Neural progenitor cell (in vitro differentiated cells): ENCODE measurements around the gene SURF2. TPM values are rescaled to one million over a fixed set of nuclear protein-coding genes. Genes with fewer than 3 reads are reported as not detected.

Experiments used
- DNase-seq: peaks from one replicate; pipeline ENCODE4 v3.0.0-alpha.2; 2016; ENCODE audit warnings: low spot score
- H2AFZ ChIP-seq: fragments of 200-600 bp; sonication (generic); replicated peaks from 2 replicates; pipeline ENCODE4 v1.6.1; 2016; ENCODE audit warnings: antibody characterized with exemption
- H3F3A ChIP-seq: fragments of 200-600 bp; sonication (generic); 2 replicates; pipeline ENCODE4 v1.6.1; 2016; ENCODE audit warnings: antibody characterized with exemption, low read depth
- H3K27ac ChIP-seq: fragments of 200-600 bp; sonication (generic); 2 replicates; pipeline ENCODE4 v1.5.1; 2016; ENCODE audit warnings: mild to moderate bottlenecking
- H3K27me3 ChIP-seq: fragments of 200-600 bp; sonication (generic); 2 replicates; pipeline ENCODE4 v1.6.1; 2016; ENCODE audit warnings: mild to moderate bottlenecking, moderate library complexity
- H3K36me3 ChIP-seq: fragments of 200-600 bp; sonication (generic); 2 replicates; pipeline ENCODE4 v1.5.1; 2016
- H3K4me1 ChIP-seq: fragments of 200-600 bp; sonication (generic); 2 replicates; pipeline ENCODE4 v1.6.1; 2016; ENCODE audit warnings: mixed run types
- H3K4me2 ChIP-seq: fragments of 200-600 bp; sonication (generic); 2 replicates; pipeline ENCODE4 v1.6.1; 2016
- H3K4me3 ChIP-seq: fragments of 200-600 bp; sonication (generic); 2 replicates; pipeline ENCODE4 v1.5.1; 2016
- H3K79me2 ChIP-seq: fragments of 200-600 bp; sonication (generic); 2 replicates; pipeline ENCODE4 v1.6.1; 2016; ENCODE audit warnings: low read depth
- H3K9ac ChIP-seq: fragments of 200-600 bp; sonication (generic); 2 replicates; pipeline ENCODE4 v1.6.1; 2016
- H3K9me3 ChIP-seq: fragments of 200-600 bp; sonication (generic); 2 replicates; pipeline ENCODE4 v1.5.1; 2016; ENCODE audit warnings: low read depth
- H4K20me1 ChIP-seq: fragments of 200-600 bp; sonication (generic); 2 replicates; pipeline ENCODE4 v1.6.1; 2016; ENCODE audit warnings: low read depth
- H3K27ac Mint-ChIP-seq: 3 replicates; pipeline ENCODE4 v1.8.0; 2021; ENCODE audit warnings: mixed read lengths
- H3K27me3 Mint-ChIP-seq: 2 replicates; pipeline ENCODE4 v1.8.0; 2022; ENCODE audit warnings: low read depth, mild to moderate bottlenecking, inconsistent platforms, moderate library complexity, mixed read lengths; ENCODE audit not compliant: insufficient read depth
- H3K36me3 Mint-ChIP-seq: 3 replicates; pipeline ENCODE4 v1.8.0; 2021; ENCODE audit warnings: mixed read lengths
- H3K4me1 Mint-ChIP-seq: 3 replicates; pipeline ENCODE4 v1.8.0; 2021; ENCODE audit warnings: mixed read lengths
- H3K4me3 Mint-ChIP-seq: 3 replicates; pipeline ENCODE4 v1.8.0; 2021; ENCODE audit warnings: mild to moderate bottlenecking, moderate library complexity, mixed read lengths
- H3K9me3 Mint-ChIP-seq: 3 replicates; pipeline ENCODE4 v1.8.0; 2020; ENCODE audit warnings: mixed read lengths
- CTCF ChIP-seq: fragments of 200-600 bp; sonication (generic); IDR thresholded peaks from 2 replicates; pipeline ENCODE4 v1.5.1; 2017; ENCODE audit warnings: antibody characterized with exemption, mild to moderate bottlenecking
- EZH2 ChIP-seq: fragments of 200-600 bp; sonication (generic); IDR thresholded peaks from 2 replicates; pipeline ENCODE4 v1.6.1; 2017; ENCODE audit warnings: antibody characterized with exemption, mild to moderate bottlenecking, moderate library complexity
- EZH2phosphoT487 ChIP-seq: fragments of 200-600 bp; sonication (generic); IDR thresholded peaks from 2 replicates; pipeline ENCODE4 v1.6.1; 2017; ENCODE audit warnings: antibody characterized with exemption
- total RNA-seq: library from RNA; depleted of rRNA; stranded (reverse); fragments of >200 nt; gene quantifications from 2 replicates; pipeline ENCODE4 v1.2.3, GENCODE V29; 2015; ENCODE audit warnings: low replicate concordance

The SURF2 gene
- total RNA-seq, 1 donor from 2014 or later, result 16.0 TPM

GRCh38 chr9:133351908-133352634 is 4.3 kb upstream of the SURF2 start:
- Mint-ChIP-seq H3K27me3 (peaks cover 16% of the 10 kb centered on the region), H3K4me1 (peaks cover 21% of the 10 kb centered on the region), H3K9me3 (no peaks in the 10 kb centered on the region), H3K4me3 (no peak overlapping the region), H3K36me3 (peaks cover 36% of the 10 kb centered on the region), H3K27ac (no peak overlapping the region)
- Histone ChIP-seq H3K4me2 (no peak overlapping the region), H4K20me1 (peaks cover 57% of the 10 kb centered on the region), H3K27me3 (no peaks in the 10 kb centered on the region), H3K9ac (no peak overlapping the region), H3K4me3 (no peak overlapping the region), H3K27ac (peak overlapping the region; percentile 10), H3K4me1 (peaks cover 19% of the 10 kb centered on the region), H2AFZ (no peak overlapping the region), H3F3A (peaks cover 67% of the 10 kb centered on the region), H3K79me2 (peaks cover 50% of the 10 kb centered on the region), H3K36me3 (peaks cover 23% of the 10 kb centered on the region), H3K9me3 (no peaks in the 10 kb centered on the region)
- peak; percentile 74 for DNase-seq
- TF ChIP-seq EZH2phosphoT487, result no peak
- TF ChIP-seq CTCF, result peak; percentile 62
- no peak for TF ChIP-seq EZH2

GRCh38 chr9:133352635-133353340 is 3.6 kb upstream of the SURF2 start:
- TF ChIP-seq EZH2 (no peak), CTCF (no peak), EZH2phosphoT487 (no peak)
- Histone ChIP-seq H3K79me2 (peaks cover 52% of the 10 kb centered on the region), H3K9ac (no peak overlapping the region), H3K36me3 (peaks cover 23% of the 10 kb centered on the region), H3K4me3 (no peak overlapping the region), H3F3A (peaks cover 67% of the 10 kb centered on the region), H4K20me1 (peaks cover 64% of the 10 kb centered on the region), H3K4me1 (peaks cover 23% of the 10 kb centered on the region), H3K27ac (no peak overlapping the region), H2AFZ (no peak overlapping the region), H3K4me2 (no peak overlapping the region), H3K9me3 (no peaks in the 10 kb centered on the region), H3K27me3 (no peaks in the 10 kb centered on the region)
- peaks cover 16% of the 10 kb centered on the region for H3K27me3 Mint-ChIP-seq
- H3K4me1 Mint-ChIP-seq, result peaks cover 28% of the 10 kb centered on the region
- DNase-seq, result no peak
- H3K4me3 Mint-ChIP-seq, result peak overlapping the region; percentile 57
- peaks cover 36% of the 10 kb centered on the region for H3K36me3 Mint-ChIP-seq
- no peak overlapping the region for H3K27ac Mint-ChIP-seq
- H3K9me3 Mint-ChIP-seq, result no peaks in the 10 kb centered on the region

GRCh38 chr9:133353548-133353947 is 2.8 kb upstream of the SURF2 start:
- Histone ChIP-seq H2AFZ (no peak overlapping the region), H3K4me3 (no peak overlapping the region), H3K36me3 (peaks cover 23% of the 10 kb centered on the region), H3K9ac (no peak overlapping the region), H3K4me2 (no peak overlapping the region), H3K9me3 (no peaks in the 10 kb centered on the region), H3K27me3 (no peaks in the 10 kb centered on the region), H3K4me1 (peaks cover 23% of the 10 kb centered on the region), H3K27ac (no peak overlapping the region), H3K79me2 (peaks cover 54% of the 10 kb centered on the region), H4K20me1 (peaks cover 64% of the 10 kb centered on the region), H3F3A (peaks cover 62% of the 10 kb centered on the region)
- Mint-ChIP-seq H3K4me3 (peak overlapping the region; percentile 93), H3K36me3 (peaks cover 35% of the 10 kb centered on the region), H3K27me3 (peaks cover 14% of the 10 kb centered on the region), H3K9me3 (no peaks in the 10 kb centered on the region), H3K27ac (peak overlapping the region; percentile 25), H3K4me1 (peaks cover 25% of the 10 kb centered on the region)
- no peak for DNase-seq
- TF ChIP-seq EZH2 (no peak), CTCF (no peak), EZH2phosphoT487 (no peak)
